ENCODE measurements around the gene PLA2R1.

DNA sequence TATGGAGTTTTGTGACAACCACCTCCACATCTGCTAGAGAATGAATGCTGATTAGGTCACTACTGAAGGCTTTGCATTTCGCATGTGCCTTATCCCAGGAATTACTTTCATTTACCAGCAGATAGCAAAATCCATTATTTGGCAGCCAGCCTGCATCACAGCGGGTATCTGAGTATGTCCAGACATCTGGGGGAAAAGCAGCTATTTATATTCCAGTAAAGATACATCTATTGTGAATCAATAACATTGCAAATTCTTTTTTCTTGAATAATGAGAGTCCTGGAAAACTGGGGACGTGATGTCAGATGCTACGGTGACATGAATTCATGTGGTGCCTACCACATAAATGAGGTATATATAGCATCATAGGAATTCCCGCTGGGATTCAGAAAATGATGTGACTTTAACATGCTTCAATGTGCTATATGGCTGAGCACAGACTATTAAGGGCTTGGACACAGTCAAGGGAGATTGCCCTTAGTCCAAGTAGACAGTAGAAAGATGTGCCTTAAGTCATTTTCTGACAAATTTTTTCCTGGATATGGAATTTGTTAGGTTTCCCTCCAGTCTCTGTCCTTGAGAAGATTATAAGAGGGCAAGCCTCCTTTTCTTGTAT lies 180.2 kb downstream of the PLA2R1 start:
- TF ChIP-seq, protein P1, sequence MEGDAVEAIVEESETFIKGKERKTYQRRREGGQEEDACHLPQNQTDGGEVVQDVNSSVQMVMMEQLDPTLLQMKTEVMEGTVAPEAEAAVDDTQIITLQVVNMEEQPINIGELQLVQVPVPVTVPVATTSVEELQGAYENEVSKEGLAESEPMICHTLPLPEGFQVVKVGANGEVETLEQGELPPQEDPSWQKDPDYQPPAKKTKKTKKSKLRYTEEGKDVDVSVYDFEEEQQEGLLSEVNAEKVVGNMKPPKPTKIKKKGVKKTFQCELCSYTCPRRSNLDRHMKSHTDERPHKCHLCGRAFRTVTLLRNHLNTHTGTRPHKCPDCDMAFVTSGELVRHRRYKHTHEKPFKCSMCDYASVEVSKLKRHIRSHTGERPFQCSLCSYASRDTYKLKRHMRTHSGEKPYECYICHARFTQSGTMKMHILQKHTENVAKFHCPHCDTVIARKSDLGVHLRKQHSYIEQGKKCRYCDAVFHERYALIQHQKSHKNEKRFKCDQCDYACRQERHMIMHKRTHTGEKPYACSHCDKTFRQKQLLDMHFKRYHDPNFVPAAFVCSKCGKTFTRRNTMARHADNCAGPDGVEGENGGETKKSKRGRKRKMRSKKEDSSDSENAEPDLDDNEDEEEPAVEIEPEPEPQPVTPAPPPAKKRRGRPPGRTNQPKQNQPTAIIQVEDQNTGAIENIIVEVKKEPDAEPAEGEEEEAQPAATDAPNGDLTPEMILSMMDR (IDR thresholded peaks at IDR 0.05; ENCODE audit: poor library complexity, severe bottlenecking), result no peak
- TF ChIP-seq EZH2 (IDR thresholded peaks at IDR 0.05; ENCODE audit: borderline replicate concordance, insufficient read depth, low read length, poor library complexity, severe bottlenecking), result no peak
- TF ChIP-seq SMC3 (conservative IDR thresholded peaks at IDR 0.05; ENCODE audit: poor library complexity), result no peak
- TF ChIP-seq EP300 (conservative IDR thresholded peaks at IDR 0.05; ENCODE audit: poor library complexity, severe bottlenecking), result peak; percentile 21
- TF ChIP-seq, protein P2, sequence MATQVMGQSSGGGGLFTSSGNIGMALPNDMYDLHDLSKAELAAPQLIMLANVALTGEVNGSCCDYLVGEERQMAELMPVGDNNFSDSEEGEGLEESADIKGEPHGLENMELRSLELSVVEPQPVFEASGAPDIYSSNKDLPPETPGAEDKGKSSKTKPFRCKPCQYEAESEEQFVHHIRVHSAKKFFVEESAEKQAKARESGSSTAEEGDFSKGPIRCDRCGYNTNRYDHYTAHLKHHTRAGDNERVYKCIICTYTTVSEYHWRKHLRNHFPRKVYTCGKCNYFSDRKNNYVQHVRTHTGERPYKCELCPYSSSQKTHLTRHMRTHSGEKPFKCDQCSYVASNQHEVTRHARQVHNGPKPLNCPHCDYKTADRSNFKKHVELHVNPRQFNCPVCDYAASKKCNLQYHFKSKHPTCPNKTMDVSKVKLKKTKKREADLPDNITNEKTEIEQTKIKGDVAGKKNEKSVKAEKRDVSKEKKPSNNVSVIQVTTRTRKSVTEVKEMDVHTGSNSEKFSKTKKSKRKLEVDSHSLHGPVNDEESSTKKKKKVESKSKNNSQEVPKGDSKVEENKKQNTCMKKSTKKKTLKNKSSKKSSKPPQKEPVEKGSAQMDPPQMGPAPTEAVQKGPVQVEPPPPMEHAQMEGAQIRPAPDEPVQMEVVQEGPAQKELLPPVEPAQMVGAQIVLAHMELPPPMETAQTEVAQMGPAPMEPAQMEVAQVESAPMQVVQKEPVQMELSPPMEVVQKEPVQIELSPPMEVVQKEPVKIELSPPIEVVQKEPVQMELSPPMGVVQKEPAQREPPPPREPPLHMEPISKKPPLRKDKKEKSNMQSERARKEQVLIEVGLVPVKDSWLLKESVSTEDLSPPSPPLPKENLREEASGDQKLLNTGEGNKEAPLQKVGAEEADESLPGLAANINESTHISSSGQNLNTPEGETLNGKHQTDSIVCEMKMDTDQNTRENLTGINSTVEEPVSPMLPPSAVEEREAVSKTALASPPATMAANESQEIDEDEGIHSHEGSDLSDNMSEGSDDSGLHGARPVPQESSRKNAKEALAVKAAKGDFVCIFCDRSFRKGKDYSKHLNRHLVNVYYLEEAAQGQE (IDR thresholded peaks at IDR 0.05; ENCODE audit: borderline replicate concordance), result peak; percentile 25
- TF ChIP-seq RAD21 (conservative IDR thresholded peaks at IDR 0.05), result no peak
- TF ChIP-seq POLR2AphosphoS5 (IDR thresholded peaks at IDR 0.05), result no peak
- TF ChIP-seq MXI1 (conservative IDR thresholded peaks at IDR 0.05; ENCODE audit: poor library complexity, severe bottlenecking), result no peak
- no peak for TF ChIP-seq TAF1 (IDR thresholded peaks at IDR 0.05; ENCODE audit: low read depth)

Measured in neural cell (in vitro differentiated cells).